M059J (cell line): ENCODE results near the gene FBXO34. TPM values are rescaled to one million over a fixed set of nuclear protein-coding genes. Genes with fewer than 3 reads are reported as not detected.
A peak's percentile ranks its signal among the peaks of the same experiment; 100 is the strongest.

ENCODE experiments used
- DNase-seq: peaks from one replicate; pipeline ENCODE4 v3.0.0-alpha.2; 2012; ENCODE audit warnings: low read depth
- total RNA-seq: library from RNA; depleted of rRNA; stranded (reverse); fragments of >200 nt; shearing (Covaris generic); gene quantifications from 2 replicates; pipeline ENCODE4 v1.2.3, GENCODE V29; 2014

FBXO34 gene
- total RNA-seq, 1 experiment from 2014 or later, result 28.1 TPM

DNA sequence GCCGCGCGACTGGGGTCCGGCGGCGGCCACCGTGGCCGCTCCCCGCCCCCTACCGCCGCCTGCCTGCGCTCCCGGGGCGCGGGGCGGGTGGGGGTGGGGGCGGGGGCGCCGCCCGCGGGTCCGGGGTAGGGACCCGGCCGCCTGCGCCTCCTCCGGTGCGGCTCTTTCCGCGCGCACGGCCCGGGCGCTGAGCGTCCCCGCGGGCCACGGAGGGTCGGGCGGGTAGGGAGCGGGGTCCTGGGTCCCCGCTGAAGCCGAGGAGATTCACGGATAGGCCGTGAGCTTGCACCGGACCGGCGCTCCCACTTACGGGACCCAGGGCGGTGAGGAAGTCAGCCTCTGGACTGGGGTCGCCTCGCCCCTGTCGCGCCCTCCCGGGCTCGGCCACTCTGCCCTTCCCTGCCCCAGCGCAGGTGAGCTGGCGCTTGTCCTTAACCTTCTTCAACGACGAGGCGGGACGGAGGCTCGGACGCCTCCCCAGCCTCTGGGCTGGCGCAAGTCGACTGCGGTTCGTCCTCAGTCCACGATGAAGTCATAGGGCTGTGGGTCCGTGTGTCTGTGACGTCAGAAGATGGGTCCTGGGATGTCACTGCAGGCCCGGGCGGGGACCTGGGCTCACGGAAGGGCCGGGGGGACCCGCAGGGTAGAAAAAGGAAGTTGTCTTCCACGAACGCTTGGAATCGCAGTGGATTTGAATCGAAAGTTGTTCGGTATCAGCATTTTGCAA, 514 bp downstream of the FBXO34 start:
- DNase-seq, result peak; percentile 80

DNA sequence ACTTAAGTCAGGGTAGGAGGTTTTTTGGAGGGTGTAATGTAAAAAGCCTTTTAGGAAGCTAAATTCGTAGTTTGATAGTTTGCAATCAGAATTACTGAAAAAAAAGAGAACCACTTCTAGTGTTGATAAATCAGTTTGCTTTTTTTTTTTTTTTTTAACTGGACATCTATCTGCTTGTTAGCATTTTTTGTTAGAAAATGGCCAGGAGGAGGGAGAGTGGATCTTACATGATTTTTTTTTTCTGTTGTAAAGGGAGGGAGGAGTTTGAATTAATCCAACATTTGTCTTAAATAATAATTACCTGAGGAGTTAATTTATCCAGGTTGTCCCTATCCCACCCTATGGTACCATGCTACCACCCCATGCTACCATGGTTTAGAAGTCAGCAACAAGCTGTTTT, 1.2 kb downstream of the FBXO34 start:
- no peak for DNase-seq

DNA sequence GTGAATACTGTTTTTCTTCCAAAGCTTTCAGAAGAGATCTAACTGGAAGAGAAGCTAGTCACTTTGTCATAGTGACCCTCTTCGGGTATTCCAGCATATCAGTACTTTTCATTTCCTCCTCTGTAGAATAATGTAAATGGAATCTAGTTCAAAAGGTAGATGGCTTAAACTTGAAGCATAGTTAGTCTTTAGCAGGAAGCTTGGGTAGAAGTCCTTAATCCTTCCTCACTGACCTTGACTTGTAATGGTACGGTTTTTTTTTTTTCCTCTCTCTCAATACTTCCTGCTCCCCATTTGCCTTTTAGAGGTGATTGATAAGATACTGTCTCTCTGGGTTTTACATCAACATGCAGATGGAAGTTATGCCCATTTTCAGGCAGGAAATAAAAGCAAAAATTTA, 1.7 kb downstream of the FBXO34 start:
- DNase-seq, result no peak

DNA sequence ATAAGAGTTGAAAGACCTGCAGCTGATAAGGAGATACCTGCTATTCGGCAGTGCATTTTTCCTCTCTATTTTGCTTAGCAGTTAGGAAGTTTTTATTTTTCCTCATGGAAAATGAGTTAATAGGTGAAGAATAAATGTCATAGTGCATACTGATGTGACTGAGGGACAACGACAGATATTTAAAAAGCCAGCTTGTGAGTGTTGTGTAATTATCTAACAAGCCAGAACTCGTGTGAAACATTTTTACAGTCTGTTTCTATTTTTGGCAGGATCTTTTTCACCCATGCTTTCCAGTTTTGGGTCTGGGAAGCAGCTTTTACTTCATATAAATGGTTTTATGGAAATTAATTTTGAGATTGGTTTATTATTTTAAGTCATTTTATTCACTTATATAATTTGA, 2.9 kb downstream of the FBXO34 start:
- DNase-seq, result no peak

DNA sequence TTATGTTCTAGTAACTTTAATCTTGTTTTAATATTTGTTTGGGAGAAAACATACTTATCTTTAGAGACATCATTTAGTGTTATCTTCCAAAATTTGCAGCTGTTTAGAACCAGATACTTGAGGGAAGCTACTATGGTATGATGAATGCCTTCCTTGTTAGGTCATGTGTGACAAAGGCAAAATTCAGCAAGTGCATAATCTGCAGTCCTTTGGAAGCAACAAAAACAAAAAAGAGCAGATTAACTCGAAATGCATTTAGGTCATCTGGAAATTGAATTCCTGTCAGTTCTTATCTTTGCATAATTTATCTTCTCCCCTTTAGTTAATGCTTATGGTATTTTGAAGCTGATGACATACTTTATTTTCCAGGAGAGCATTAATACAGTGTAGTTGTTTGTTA, 3.5 kb downstream of the FBXO34 start:
- DNase-seq, result peak; percentile 33

DNA sequence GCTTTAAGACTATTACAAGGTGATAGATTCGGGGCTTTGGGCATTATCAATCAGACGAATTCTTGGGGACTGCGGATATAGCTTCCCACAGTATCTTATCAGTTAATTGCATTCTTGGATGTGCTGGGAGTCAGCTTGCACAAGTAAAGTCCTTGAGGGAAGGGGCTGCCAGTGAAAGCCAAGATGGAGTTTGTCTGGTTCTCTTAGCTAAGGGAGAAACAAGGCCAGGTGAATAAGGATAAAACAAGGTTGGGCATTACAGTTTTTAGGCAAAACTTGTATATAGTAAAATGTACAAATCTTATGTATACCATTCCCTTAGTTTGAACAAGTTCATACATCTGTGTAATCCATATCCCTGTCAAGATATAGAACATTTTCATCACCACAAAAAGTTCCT, 5.5 kb downstream of the FBXO34 start:
- no peak for DNase-seq

DNA sequence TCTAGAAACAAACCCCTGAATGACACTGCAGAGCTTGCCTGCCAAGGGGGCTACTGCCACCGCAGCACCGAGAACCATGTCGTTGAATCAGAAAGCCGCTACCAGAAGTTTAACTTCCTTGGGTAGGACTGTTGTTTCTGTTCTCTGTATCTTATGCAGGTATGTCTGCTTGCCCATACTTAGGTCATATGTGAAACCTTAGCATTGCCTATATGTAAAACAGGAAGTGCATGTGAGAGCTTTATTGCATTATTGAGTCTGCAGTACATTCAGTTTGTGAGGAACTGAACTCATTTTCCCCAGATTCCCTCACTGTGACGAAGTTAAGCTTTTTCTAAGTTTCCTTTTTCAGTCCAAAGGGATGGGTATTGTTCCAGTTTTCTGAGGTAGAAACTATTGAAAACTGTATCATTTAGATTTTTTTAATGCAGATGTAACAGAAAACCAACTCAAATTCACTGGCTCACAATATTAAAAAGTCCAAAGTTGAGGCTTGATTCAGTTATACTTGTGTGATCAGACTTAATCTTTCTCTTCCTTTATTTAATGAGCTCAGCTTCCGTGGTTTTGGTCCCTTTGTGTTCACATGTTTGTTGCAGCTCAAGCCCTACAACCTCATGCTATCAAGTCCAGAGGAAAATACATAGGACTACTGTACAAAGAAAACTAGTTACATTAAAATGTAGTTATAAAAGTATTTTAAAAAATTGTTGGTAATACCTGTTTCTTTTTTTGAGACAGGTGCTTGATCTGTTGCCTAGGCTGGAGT, 6.9 kb downstream of the FBXO34 start:
- DNase-seq, result no peak

DNA sequence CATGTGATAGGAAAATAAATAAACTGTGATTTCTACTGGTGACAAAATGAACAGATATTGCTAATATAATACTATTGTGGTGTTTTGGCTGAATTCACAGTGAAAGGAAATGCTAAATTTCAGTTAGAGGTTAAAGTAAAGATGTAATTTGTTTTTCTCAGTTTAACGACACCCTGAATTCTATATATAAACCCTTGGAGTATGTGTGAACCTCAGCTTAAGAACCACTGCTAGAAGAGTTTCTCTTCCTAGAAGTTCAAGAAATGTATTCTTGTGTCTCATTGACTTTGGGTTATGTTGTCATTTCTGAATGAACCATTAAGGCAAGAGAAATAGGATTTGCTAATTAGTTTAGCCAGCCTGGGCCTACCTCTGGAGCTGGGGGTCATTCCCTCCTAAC, 8.2 kb downstream of the FBXO34 start:
- DNase-seq, result no peak

DNA sequence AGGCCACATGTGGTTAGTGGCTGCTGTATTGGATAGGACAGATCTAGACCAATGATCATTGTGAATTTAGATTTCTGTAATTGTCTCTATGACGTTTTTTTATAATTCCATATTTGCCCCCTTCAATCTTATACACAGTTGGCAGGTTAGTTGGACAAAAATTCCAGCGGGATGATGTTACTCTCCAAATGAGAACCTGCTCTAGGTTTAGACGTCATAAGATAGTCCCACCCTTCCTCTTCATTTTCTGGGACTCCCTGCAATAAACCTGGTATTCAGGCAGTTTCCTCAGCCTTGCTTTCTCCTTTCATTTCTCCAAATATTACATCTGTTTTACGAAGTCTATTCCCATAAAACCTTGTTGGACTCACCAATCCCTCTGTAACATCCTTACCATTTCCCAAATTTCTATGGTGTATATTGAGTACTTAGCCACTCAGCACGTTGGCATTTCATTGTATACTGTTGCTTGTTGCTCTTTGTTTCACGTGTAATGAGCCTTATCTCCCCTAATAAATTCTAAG, 10.2 kb downstream of the FBXO34 start:
- DNase-seq, result no peak

DNA sequence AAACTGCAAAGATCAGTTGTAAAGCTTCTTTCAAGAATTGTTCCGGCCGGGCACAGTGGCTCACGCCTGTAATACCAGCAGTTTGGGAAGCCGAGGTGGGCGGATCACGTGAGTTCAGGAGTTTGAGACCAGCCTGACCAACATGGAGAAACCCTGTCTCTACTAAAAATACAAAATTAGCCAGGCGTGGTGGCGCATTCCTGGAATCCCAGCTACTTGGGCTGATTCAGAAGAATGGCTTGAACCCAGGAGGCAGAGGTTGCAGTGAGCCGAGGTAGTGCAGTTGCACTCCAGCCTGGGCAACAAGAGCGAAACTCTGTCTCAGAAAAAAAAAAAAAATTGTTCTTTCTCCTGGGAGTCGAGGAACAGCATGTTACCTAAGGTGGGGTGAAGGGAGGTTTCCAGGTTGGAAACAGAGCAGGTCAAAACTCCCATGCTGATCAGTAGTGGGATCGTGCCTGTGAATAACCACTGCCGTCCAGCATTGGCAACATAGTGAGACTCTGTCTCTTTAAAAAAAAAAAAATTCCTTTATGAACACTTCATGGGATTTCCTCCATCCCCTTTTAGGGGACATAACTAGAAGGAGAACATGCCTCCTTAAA, 13.9 kb downstream of the FBXO34 start:
- DNase-seq, result no peak

DNA sequence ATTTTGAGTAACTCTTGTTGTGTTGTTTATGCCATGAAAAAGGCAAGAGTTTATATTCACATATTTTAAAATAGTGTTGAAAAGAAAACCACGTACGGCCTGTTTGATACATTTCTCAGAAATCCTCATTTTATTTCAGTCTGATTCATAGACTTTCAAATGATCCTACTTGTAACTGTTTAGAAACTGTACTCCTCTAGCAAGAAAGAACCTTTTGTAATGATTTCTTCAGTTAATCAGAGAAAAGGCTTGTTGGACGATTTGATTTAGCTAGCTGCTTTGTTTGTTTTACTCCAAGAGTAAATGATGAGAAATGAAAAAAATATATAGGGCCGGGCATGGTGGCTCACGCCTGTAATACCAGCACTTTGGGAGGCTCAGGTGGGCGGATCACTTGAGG, 17.2 kb downstream of the FBXO34 start:
- no peak for DNase-seq

DNA sequence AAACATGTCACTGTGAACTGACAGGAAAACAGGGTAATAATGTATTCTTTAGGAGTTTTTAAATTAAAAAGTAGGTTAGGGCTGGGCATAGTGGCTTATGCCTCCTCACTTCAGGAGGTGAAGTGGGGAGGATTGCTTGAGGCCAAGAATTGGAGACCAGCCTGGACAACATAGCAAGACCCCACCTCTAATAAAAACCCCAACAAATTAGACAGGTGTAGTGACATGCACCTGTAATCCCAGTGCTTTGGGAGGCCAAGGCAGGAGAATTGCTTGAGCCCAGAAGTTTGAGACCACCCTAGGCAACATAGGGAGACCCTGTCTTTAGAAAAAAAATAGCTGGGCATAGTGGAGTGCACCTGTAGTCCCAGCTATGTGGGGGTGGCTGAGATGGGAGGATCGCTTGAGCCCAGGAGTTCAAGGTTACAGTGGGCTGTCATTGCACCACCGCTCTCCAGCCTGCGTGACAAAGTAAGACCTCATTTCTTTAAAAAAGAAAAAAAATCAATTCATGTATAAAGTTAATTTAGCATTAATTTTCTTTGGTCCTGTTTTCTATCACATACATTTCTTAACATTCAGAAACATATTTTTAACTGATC, 20.4 kb downstream of the FBXO34 start:
- DNase-seq, result no peak

DNA sequence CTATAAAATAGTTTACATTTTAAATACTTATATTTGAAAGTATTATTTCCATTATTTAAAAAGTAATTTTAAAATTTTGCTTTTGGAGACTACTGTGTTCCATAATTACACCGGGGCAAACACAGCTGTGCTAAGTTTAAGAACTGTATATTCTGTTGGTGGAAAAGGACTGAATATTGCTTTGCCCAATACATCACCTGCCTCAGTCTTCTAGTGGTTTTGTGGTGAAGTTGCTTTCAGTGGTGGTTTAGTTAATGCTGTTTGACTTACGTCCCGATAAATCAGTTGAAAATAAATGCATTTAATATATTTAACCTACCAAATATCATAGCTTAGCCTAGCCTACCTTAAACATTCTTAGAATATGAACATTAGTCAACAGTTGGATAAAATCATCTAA, 23.4 kb downstream of the FBXO34 start:
- no peak for DNase-seq

DNA sequence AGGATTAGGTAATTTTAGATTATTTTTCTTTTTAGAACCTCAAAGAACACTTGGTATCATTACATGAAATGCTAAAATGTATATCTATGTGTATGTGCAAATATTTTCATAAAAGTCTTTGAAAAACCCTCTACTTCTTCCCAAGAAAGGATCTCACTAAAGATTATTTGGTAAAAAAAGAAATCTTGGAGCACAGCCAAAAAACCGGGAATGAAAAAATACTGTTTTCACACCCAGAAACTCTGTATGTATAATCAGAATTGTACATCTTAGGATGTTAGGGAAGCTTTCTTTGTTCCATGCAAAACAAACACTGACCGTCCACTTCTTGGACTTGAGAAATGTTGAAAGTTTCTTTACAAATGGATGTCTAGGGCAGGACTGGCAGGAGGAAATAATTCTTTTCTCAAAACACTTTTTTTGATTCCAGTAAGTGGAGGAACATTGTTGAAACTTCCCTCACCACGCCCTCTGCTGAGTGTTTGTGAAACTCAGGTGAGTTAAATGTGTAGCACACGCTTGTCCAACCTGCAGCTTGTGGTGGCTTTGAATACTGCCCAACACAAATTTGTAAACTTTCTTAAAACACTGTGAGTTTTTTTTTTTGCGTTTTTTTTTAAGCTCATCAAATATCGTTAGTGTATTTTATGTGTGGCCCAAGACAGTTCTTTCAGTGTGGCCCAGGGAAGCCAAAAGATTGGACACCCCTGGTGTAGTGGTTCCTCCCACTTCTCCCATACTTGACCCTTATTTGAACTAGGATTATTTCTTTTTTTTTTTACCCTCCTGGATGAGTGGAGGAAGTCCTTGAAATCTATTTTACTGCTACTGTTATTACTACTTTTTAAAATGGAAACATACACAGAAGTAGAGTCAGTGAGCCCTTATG, 26.6 kb downstream of the FBXO34 start:
- DNase-seq, result no peak

DNA sequence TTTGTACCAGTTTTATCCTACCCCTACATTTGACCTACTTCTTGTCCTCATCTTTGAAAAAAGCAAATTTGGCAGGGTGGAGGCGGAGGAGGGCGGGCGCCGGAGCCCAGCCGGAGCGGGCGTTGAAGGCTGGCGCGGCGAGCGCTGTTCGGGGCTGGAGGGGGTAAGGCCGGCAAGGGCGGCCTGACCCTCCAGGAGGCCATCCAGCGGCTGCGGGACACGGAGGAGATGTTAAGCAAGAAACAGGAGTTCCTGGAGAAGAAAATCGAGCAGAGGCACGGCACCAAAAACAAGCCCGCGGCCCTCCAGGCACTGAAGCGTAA, 27.2 kb downstream of the FBXO34 start:
- no peak for DNase-seq

DNA sequence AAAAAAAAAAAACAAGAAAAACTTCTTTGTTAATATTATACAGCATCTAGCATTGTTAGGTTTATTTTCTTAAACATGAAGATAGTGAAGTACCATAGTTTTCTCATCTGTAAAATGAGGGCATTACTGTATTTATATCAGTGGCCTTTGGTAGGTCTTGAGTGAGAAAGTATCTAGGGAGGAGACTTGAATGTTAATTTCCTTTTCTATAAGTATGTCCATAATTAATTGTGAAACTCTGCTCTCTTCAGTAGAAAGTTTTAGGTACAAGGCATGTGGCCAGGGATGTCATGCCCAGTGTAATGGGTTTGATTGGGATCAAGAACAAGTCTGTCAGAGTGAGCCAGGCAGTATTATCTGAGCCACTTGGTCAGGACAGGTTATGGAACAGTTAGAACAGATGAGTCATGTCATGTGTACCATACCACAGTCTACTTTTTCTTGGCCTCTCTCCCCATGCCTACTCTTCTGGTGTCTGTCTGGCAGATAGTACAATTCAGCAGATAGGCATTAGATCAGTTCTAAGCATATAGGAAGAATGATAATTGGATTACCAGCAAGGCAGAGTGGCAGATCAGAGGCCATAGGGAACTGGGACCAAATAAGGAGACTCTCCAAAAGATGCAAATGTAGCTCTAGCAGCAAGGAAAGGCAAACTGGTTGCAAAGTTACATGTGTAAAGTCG, 30.4 kb downstream of the FBXO34 start:
- DNase-seq, result peak; percentile 70

DNA sequence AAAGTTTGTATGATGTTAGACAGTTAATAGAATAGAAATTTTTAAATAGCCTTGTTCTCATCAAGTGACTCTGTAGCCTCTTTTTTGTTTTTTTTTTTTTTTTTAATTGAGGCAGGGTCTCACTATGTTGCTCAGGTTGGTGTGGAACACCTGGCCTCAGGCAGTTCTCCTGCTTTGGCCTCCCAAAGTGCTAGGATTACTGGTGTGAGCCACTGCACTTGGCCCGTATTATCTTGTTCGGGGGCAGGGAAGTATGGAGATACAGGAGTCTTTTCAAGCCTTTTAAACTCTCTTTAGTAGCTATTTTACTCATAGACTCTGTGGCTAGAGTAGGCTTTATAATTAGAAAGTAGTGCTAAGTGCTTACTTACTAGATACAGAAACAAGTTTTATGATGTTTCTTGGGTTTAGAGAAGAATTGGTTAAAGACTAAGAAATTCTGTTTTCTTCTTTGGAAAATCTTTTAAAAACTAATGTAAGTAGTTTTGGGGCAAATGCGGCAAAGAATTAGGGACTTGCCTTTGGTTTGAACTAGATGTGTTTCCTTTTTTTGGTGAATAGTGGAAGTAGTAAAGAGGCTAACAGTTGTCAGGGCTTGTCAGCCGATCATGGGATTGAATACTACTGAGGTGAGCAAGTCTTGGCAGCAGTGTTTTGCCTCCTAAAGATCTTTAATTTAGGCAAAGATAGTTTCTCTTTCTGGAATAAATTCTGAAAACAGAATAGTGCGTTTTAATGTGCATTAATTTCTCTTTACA, 31.3 kb downstream of the FBXO34 start:
- no peak for DNase-seq

DNA sequence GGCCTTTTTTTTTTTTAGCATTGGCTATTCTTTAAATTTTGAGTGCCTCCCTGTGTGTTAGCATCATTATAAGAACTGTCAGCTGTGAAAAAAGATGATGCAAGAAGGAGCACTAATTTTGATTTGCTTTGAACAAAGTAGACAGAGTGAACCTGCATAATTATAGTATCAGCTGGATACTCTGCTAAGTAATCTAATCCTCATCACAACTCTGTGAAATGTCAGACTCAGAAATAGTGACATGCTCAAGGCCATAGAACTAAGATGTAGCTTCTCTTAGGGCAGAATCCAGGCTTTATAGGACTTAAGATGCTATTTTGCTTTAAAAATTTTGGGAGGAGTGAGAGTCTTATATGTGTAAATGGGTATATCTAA, 31.9 kb downstream of the FBXO34 start:
- no peak for DNase-seq

DNA sequence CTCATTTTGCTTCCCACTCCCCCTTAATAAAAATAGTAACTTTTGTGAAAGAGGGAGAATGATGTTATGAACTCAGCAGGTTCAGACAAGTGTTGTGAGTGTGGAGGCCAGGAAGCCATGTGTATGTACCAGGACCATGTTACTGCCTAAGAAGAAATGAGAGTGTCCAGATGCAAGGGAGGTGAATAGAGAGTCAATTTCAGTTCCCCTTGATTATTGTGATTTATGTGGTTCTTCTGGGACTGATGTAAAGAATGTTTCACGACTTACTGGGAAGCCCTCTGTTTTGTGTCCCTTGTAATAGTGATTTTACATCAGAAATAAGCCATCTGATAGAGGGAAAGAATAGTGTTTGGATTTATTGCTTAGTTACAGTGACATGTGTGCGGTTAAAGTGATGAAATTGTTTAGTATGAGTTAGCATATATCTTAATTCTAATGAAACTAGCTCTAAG, 32.5 kb downstream of the FBXO34 start:
- no peak for DNase-seq

DNA sequence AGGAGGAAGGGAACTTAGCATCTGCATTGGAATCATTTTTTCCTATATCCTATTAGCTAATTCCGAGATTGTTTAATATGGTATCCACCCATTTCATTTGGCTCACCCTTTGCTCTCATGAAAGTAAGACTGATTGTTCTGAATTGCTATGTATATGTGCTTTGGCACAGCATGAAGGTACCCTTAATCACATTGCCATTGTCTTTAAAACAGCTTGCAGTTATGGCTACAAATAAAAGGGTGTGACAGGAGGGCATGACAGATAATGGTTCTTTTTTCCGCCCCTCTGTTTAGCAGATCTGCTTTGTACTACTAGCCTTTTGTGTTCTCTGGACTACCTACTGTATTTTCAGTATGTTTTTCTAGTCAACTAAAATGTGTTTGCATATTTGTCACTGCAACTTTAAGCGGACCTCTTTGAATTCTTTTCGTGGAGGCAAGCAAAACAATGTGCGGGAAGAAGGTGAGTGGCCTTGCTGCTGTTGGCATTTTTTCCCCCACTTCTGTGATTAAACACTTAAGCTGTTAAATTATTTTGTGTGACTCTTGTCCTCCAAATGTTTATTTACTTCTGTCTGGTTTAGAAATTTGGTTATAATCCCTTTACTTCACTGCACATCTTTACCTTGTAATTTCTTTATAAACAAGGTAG, 35.8 kb downstream of the FBXO34 start:
- DNase-seq, result no peak
